Neural progenitor cell (in vitro differentiated cells): ENCODE data around the gene GPRIN3. TPM values are rescaled to one million over a fixed set of nuclear protein-coding genes. Genes with fewer than 3 reads are reported as not detected.

Experiments used
- DNase-seq: peaks from one replicate; pipeline ENCODE4 v3.0.0-alpha.2; 2016; ENCODE audit warnings: low spot score
- H2AFZ ChIP-seq: fragments of 200-600 bp; sonication (generic); replicated peaks from 2 replicates; pipeline ENCODE4 v1.6.1; 2016; ENCODE audit warnings: antibody characterized with exemption
- H3F3A ChIP-seq: fragments of 200-600 bp; sonication (generic); 2 replicates; pipeline ENCODE4 v1.6.1; 2016; ENCODE audit warnings: antibody characterized with exemption, low read depth
- H3K27ac ChIP-seq: fragments of 200-600 bp; sonication (generic); 2 replicates; pipeline ENCODE4 v1.5.1; 2016; ENCODE audit warnings: mild to moderate bottlenecking
- H3K27me3 ChIP-seq: fragments of 200-600 bp; sonication (generic); 2 replicates; pipeline ENCODE4 v1.6.1; 2016; ENCODE audit warnings: mild to moderate bottlenecking, moderate library complexity
- H3K36me3 ChIP-seq: fragments of 200-600 bp; sonication (generic); 2 replicates; pipeline ENCODE4 v1.5.1; 2016
- H3K4me1 ChIP-seq: fragments of 200-600 bp; sonication (generic); 2 replicates; pipeline ENCODE4 v1.6.1; 2016; ENCODE audit warnings: mixed run types
- H3K4me2 ChIP-seq: fragments of 200-600 bp; sonication (generic); 2 replicates; pipeline ENCODE4 v1.6.1; 2016
- H3K4me3 ChIP-seq: fragments of 200-600 bp; sonication (generic); 2 replicates; pipeline ENCODE4 v1.5.1; 2016
- H3K79me2 ChIP-seq: fragments of 200-600 bp; sonication (generic); 2 replicates; pipeline ENCODE4 v1.6.1; 2016; ENCODE audit warnings: low read depth
- H3K9ac ChIP-seq: fragments of 200-600 bp; sonication (generic); 2 replicates; pipeline ENCODE4 v1.6.1; 2016
- H3K9me3 ChIP-seq: fragments of 200-600 bp; sonication (generic); 2 replicates; pipeline ENCODE4 v1.5.1; 2016; ENCODE audit warnings: low read depth
- H4K20me1 ChIP-seq: fragments of 200-600 bp; sonication (generic); 2 replicates; pipeline ENCODE4 v1.6.1; 2016; ENCODE audit warnings: low read depth
- H3K27ac Mint-ChIP-seq: 3 replicates; pipeline ENCODE4 v1.8.0; 2021; ENCODE audit warnings: mixed read lengths
- H3K27me3 Mint-ChIP-seq: 2 replicates; pipeline ENCODE4 v1.8.0; 2022; ENCODE audit warnings: low read depth, mild to moderate bottlenecking, inconsistent platforms, moderate library complexity, mixed read lengths; ENCODE audit not compliant: insufficient read depth
- H3K36me3 Mint-ChIP-seq: 3 replicates; pipeline ENCODE4 v1.8.0; 2021; ENCODE audit warnings: mixed read lengths
- H3K4me1 Mint-ChIP-seq: 3 replicates; pipeline ENCODE4 v1.8.0; 2021; ENCODE audit warnings: mixed read lengths
- H3K4me3 Mint-ChIP-seq: 3 replicates; pipeline ENCODE4 v1.8.0; 2021; ENCODE audit warnings: mild to moderate bottlenecking, moderate library complexity, mixed read lengths
- H3K9me3 Mint-ChIP-seq: 3 replicates; pipeline ENCODE4 v1.8.0; 2020; ENCODE audit warnings: mixed read lengths
- CTCF ChIP-seq: fragments of 200-600 bp; sonication (generic); IDR thresholded peaks from 2 replicates; pipeline ENCODE4 v1.5.1; 2017; ENCODE audit warnings: antibody characterized with exemption, mild to moderate bottlenecking
- EZH2 ChIP-seq: fragments of 200-600 bp; sonication (generic); IDR thresholded peaks from 2 replicates; pipeline ENCODE4 v1.6.1; 2017; ENCODE audit warnings: antibody characterized with exemption, mild to moderate bottlenecking, moderate library complexity
- EZH2phosphoT487 ChIP-seq: fragments of 200-600 bp; sonication (generic); IDR thresholded peaks from 2 replicates; pipeline ENCODE4 v1.6.1; 2017; ENCODE audit warnings: antibody characterized with exemption
- total RNA-seq: library from RNA; depleted of rRNA; stranded (reverse); fragments of >200 nt; gene quantifications from 2 replicates; pipeline ENCODE4 v1.2.3, GENCODE V29; 2015; ENCODE audit warnings: low replicate concordance

GPRIN3 gene
- total RNA-seq, 1 donor from 2014 or later: 0.15 TPM

DNA sequence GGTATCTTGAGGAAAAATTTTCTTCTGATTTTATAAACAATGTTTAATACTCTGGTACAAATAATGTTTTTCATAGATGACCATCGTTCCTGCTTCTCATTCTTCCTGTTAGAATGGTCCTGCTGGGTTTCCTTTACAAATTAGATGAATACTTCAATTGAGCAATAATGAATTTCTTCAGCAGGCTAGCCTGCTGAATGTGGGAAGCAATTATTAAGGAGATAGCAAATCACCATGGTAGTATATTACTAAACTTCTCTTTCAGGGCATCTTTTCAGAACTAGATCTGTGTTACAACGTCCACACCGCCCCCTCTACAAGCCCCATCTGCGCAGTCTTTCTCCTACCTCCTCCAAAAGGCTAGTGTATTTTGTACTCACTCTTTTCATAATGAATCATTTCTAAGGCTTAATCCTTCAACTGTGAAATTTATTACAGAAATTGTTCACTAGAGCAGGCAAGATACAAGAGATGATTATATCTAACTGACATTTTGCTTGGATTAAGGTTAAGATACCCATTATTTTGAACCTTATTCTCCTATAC is 38.4 kb downstream of the GPRIN3 start:
- H3K36me3 ChIP-seq: no peaks in the 10 kb centered on the region
- H3K27me3 ChIP-seq: no peaks in the 10 kb centered on the region
- H3K27me3 Mint-ChIP-seq: no peaks in the 10 kb centered on the region
- H3K4me1 Mint-ChIP-seq: no peaks in the 10 kb centered on the region
- no peak overlapping the region for H3K4me2 ChIP-seq
- no peaks in the 10 kb centered on the region for H3K79me2 ChIP-seq
- no peak for DNase-seq
- no peak overlapping the region for H3K27ac Mint-ChIP-seq
- H3K9me3 ChIP-seq: no peaks in the 10 kb centered on the region
- H3K9ac ChIP-seq: no peak overlapping the region
- no peak overlapping the region for H2AFZ ChIP-seq
- TF ChIP-seq EZH2phosphoT487 (no peak), EZH2 (no peak), CTCF (no peak)
- no peak overlapping the region for H3K27ac ChIP-seq
- no peaks in the 10 kb centered on the region for H3K9me3 Mint-ChIP-seq
- no peak overlapping the region for H3K4me3 ChIP-seq
- H3K4me3 Mint-ChIP-seq: no peak overlapping the region
- no peaks in the 10 kb centered on the region for H3K4me1 ChIP-seq
- H3K36me3 Mint-ChIP-seq: no peaks in the 10 kb centered on the region
- H4K20me1 ChIP-seq: no peaks in the 10 kb centered on the region
- H3F3A ChIP-seq: no peaks in the 10 kb centered on the region

- H3K9me3 ChIP-seq: no peaks in the 10 kb centered on the region
- no peak overlapping the region for H3K27ac ChIP-seq
- H3K4me3 Mint-ChIP-seq: no peak overlapping the region
- H3K9ac ChIP-seq: no peak overlapping the region
- H3K4me1 ChIP-seq: no peaks in the 10 kb centered on the region
- H3K4me2 ChIP-seq: no peak overlapping the region
- H4K20me1 ChIP-seq: no peaks in the 10 kb centered on the region
- no peaks in the 10 kb centered on the region for H3K4me1 Mint-ChIP-seq
- TF ChIP-seq CTCF (no peak), EZH2 (no peak), EZH2phosphoT487 (no peak)
- H3K36me3 ChIP-seq: no peaks in the 10 kb centered on the region
- H2AFZ ChIP-seq: no peak overlapping the region
- H3F3A ChIP-seq: no peaks in the 10 kb centered on the region
- no peaks in the 10 kb centered on the region for H3K79me2 ChIP-seq
- no peak overlapping the region for H3K27ac Mint-ChIP-seq
- no peaks in the 10 kb centered on the region for H3K27me3 Mint-ChIP-seq
- no peak for DNase-seq
- H3K9me3 Mint-ChIP-seq: no peaks in the 10 kb centered on the region
- H3K36me3 Mint-ChIP-seq: no peaks in the 10 kb centered on the region
- H3K4me3 ChIP-seq: no peak overlapping the region
- no peaks in the 10 kb centered on the region for H3K27me3 ChIP-seq
These were observed 38.9 kb downstream of the GPRIN3 start for GRCh38 chr4:89268679-89269078.

DNA sequence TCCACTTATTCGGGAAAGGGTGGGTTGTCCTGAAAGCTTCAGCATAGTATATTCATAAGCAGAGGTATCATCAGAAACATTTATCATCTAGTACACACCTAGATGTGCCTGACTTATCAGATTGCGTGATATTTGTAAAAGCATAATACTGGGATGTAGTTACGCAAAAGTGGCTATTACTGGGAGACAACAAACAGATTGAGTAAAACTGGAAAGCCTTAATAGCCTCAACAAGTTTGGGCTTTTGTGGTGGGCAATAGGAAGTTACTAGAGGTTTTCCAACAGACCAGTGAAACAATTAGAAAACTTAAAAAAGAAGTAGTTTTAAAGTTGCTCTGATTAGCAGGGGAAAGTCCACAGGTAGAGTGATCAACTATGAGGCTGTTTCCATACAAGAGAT is 39.8 kb downstream of the GPRIN3 start:
- Histone ChIP-seq H3K79me2 (no peaks in the 10 kb centered on the region), H4K20me1 (no peaks in the 10 kb centered on the region), H3K27ac (no peak overlapping the region), H3K36me3 (no peaks in the 10 kb centered on the region), H3K4me1 (no peaks in the 10 kb centered on the region), H3K9me3 (no peaks in the 10 kb centered on the region), H2AFZ (no peak overlapping the region), H3K9ac (no peak overlapping the region), H3F3A (no peaks in the 10 kb centered on the region), H3K27me3 (no peaks in the 10 kb centered on the region), H3K4me3 (no peak overlapping the region), H3K4me2 (no peak overlapping the region)
- Mint-ChIP-seq H3K27ac (no peak overlapping the region), H3K9me3 (no peaks in the 10 kb centered on the region), H3K4me3 (no peak overlapping the region), H3K4me1 (no peaks in the 10 kb centered on the region), H3K36me3 (no peaks in the 10 kb centered on the region), H3K27me3 (no peaks in the 10 kb centered on the region)
- TF ChIP-seq EZH2 (no peak), EZH2phosphoT487 (no peak), CTCF (no peak)
- DNase-seq: no peak
